ENCODE data around the gene ARRDC1.

The ARRDC1 gene

GRCh38 chr9:137618105-137619067 is 12.9 kb downstream of the ARRDC1 start, which contains the start of gene EHMT1 (continued):
- TF ChIP-seq ZNF148 (tag by site-specific recombination; IDR thresholded peaks at IDR 0.05; ENCODE audit: borderline replicate concordance) (no peak), ZNF37A (tag by site-specific recombination; IDR thresholded peaks at IDR 0.05) (no peak), PRDM4 (tag by site-specific recombination; IDR thresholded peaks at IDR 0.05) (no peak; the same call in 1 of the 2 replicates), PRDM10 (tag by site-specific recombination; IDR thresholded peaks at IDR 0.05) (peak; percentile 23), ZNF214 (tag by site-specific recombination; IDR thresholded peaks at IDR 0.05; ENCODE audit: borderline replicate concordance) (no peak), ZNF366 (tag by site-specific recombination; conservative IDR thresholded peaks at IDR 0.05) (no peak), ZNF311 (tag by site-specific recombination; IDR thresholded peaks at IDR 0.05; ENCODE audit: borderline replicate concordance) (no peak), TRIM28 (IDR thresholded peaks at IDR 0.05; ENCODE audit: borderline replicate concordance, low read length) (no peak), ZNF121 (tag by site-specific recombination; IDR thresholded peaks at IDR 0.05) (no peak), ZSCAN5A (tag by site-specific recombination; IDR thresholded peaks at IDR 0.05) (no peak), ZXDB (tag by site-specific recombination; IDR thresholded peaks at IDR 0.05) (peak; percentile 94), KLF1 (tag by site-specific recombination; IDR thresholded peaks at IDR 0.05) (no peak), ZNF837 (tag by site-specific recombination; IDR thresholded peaks at IDR 0.05) (no peak), ZFP41 (tag by site-specific recombination; IDR thresholded peaks at IDR 0.05; ENCODE audit: borderline replicate concordance) (no peak), ZNF639 (tag by site-specific recombination; IDR thresholded peaks at IDR 0.05) (0 out of 2 replicates have a peak, but pooled peaks have one; percentile 57), IKZF3 (tag by site-specific recombination; IDR thresholded peaks at IDR 0.05) (no peak), ZIC2 (tag by site-specific recombination; IDR thresholded peaks at IDR 0.05) (peak; percentile 90), BCL11B (tag by site-specific recombination; IDR thresholded peaks at IDR 0.05; ENCODE audit: low read depth) (peak; percentile 96), ZNF16 (tag by site-specific recombination; IDR thresholded peaks at IDR 0.05; ENCODE audit: low read depth) (no peak), ZNF174 (tag by site-specific recombination; IDR thresholded peaks at IDR 0.05) (no peak), ZNF350 (tag by site-specific recombination; IDR thresholded peaks at IDR 0.05) (no peak), ZBTB11 (tag by site-specific recombination; conservative IDR thresholded peaks at IDR 0.05; ENCODE audit: low read depth) (peak; percentile 88), WT1 (tag by site-specific recombination; IDR thresholded peaks at IDR 0.05) (0 out of 2 replicates have a peak, but pooled peaks have one; percentile 31)
